Stomach (tissue), 9 donors: ENCODE data around the gene TBC1D13. TPM values are rescaled to one million over a fixed set of nuclear protein-coding genes. Genes with fewer than 3 reads are reported as not detected.
A peak's percentile ranks its signal among the peaks of the same experiment; 100 is the strongest.

Experiments used
- DNase-seq, 2 donors: peaks; one replicate each; pipeline versions ENCODE4 v3.0.0 to v3.0.0-alpha.2; 2013 to 2019
- H3K27ac ChIP-seq, 5 donors: fragments of 200-600 bp in 4 of 5; sonication (generic) in 4 of 5; one replicate each; pipeline ENCODE4 v1.5.1; 2013 to 2019; ENCODE audit warnings: mild to moderate bottlenecking in 1 of 5, moderate library complexity in 1 of 5
- H3K27me3 ChIP-seq, 3 donors: fragments of 200-600 bp; sonication (generic); one replicate each; pipeline ENCODE4 v1.5.1; 2017 to 2019; ENCODE audit warnings: mixed run types in 1 of 3
- H3K36me3 ChIP-seq, 4 donors: fragments of 200-600 bp; sonication (generic); 1 replicate in 3 of 4; 2 replicates in 1 of 4; pipeline ENCODE4 v1.5.1; 2016 to 2019
- H3K4me1 ChIP-seq, 4 donors: fragments of 200-600 bp; sonication (generic); one replicate each; pipeline ENCODE4 v1.5.1; 2016 to 2019
- H3K4me3 ChIP-seq, 4 donors: fragments of 200-600 bp; sonication (generic) in 3 of 4; one replicate each; pipeline ENCODE4 v1.5.1; 2016 to 2019; ENCODE audit warnings: mild to moderate bottlenecking in 1 of 4
- H3K9me3 ChIP-seq, 4 donors: fragments of 200-600 bp; sonication (generic); one replicate each; pipeline ENCODE4 v1.5.1; 2016 to 2019
- EP300 ChIP-seq: sonication (generic); formaldehyde crosslinking; IDR thresholded peaks from one replicate; pipeline ENCODE4 v1.6.1; 2017; ENCODE audit warnings: antibody characterized with exemption
- POLR2A ChIP-seq, 4 donors: fragments of 450-650 bp; IDR thresholded peaks; one replicate each; pipeline ENCODE4 v1.6.1; 2016; ENCODE audit warnings: antibody characterized with exemption in 4 of 4, control low read depth in 2 of 4, mild to moderate bottlenecking in 1 of 4, moderate library complexity in 1 of 4
- POLR2AphosphoS5 ChIP-seq, 3 donors: sonication (generic); formaldehyde crosslinking; IDR thresholded peaks; one replicate each; pipeline ENCODE4 v1.6.1; 2016; ENCODE audit warnings: antibody characterized with exemption in 3 of 3
- WGBS, 5 donors: extraction: QIAGEN DNeasy Blood & Tissue Kit in 3 of 5; methylation state at CpG; one replicate each; pipeline versions ENCODE4 v1.1.5 to v1.1.7; 2013 to 2018; 5-methylcytosine and 5-hydroxymethylcytosine counted together
- intact Hi-C: fragments of 100-400 bp; cut with DNase I; formaldehyde crosslinking; loops from one replicate; pipeline ENCODE4 v1.15.1; 2023; ENCODE audit warnings: low total_unique reads
- polyA plus RNA-seq, 3 donors: library from polyadenylated mRNA; stranded (reverse); fragments of 200-250 nt; gene quantifications; one replicate each; pipeline ENCODE4 v1.2.3, GENCODE V29; 2013
- total RNA-seq, 5 donors: library from RNA; depleted of rRNA; stranded (reverse); fragments of >200 nt; gene quantifications; one replicate each; pipeline versions ENCODE4 v1.1.0 to v1.2.3, GENCODE V29; 2014 to 2016
- TF ChIP-seq, protein P1 (sequence below), 7 experiments: fragments of 450-650 bp in 4 of 7; fragments of 200-600 bp in 3 of 7; sonication (generic) in 3 of 7; IDR thresholded peaks; one replicate each; pipeline ENCODE4 v1.5.1; 2016 to 2019; ENCODE audit warnings: antibody characterized with exemption in 7 of 7, control low read depth in 2 of 7, mild to moderate bottlenecking in 1 of 7
- donor health status: healthy with polysubstance abuse.
- donor health status: Bipolar disorder and iron deficiency.
- donor health status: healthy.

The TBC1D13 gene
- total and polyA plus RNA-seq, 8 donors = 5.8 to 50.6 (median 11.5) TPM

GRCh38 chr9:128821584-128822406 lies 34.7 kb downstream of the TBC1D13 start:
- no peak for DNase-seq
- H3K36me3 ChIP-seq = peaks cover 38 to 63% (median 60%) of the 10 kb centered on the region in 4 donors
- H3K9me3 ChIP-seq = no peaks in the 10 kb centered on the region
- H3K4me3 ChIP-seq = no peak overlapping the region
- peaks cover 16 to 44% (median 32%) of the 10 kb centered on the region in 4 donors for H3K4me1 ChIP-seq
- WGBS, 5 donors = 77 to 87% (median 81%) methylated on average over 13 to 16 of the region's 16 CpGs
- no peaks in the 10 kb centered on the region for H3K27me3 ChIP-seq
- intact Hi-C loops = no loop called here
- TF ChIP-seq POLR2AphosphoS5 (IDR thresholded peaks at IDR 0.05) = no peak
- TF ChIP-seq POLR2A (IDR thresholded peaks at IDR 0.05) = no peak
- TF ChIP-seq, protein P1, sequence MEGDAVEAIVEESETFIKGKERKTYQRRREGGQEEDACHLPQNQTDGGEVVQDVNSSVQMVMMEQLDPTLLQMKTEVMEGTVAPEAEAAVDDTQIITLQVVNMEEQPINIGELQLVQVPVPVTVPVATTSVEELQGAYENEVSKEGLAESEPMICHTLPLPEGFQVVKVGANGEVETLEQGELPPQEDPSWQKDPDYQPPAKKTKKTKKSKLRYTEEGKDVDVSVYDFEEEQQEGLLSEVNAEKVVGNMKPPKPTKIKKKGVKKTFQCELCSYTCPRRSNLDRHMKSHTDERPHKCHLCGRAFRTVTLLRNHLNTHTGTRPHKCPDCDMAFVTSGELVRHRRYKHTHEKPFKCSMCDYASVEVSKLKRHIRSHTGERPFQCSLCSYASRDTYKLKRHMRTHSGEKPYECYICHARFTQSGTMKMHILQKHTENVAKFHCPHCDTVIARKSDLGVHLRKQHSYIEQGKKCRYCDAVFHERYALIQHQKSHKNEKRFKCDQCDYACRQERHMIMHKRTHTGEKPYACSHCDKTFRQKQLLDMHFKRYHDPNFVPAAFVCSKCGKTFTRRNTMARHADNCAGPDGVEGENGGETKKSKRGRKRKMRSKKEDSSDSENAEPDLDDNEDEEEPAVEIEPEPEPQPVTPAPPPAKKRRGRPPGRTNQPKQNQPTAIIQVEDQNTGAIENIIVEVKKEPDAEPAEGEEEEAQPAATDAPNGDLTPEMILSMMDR (IDR thresholded peaks at IDR 0.05) = no peak
- no peak for TF ChIP-seq EP300
- H3K27ac ChIP-seq = no peak overlapping the region

DNA sequence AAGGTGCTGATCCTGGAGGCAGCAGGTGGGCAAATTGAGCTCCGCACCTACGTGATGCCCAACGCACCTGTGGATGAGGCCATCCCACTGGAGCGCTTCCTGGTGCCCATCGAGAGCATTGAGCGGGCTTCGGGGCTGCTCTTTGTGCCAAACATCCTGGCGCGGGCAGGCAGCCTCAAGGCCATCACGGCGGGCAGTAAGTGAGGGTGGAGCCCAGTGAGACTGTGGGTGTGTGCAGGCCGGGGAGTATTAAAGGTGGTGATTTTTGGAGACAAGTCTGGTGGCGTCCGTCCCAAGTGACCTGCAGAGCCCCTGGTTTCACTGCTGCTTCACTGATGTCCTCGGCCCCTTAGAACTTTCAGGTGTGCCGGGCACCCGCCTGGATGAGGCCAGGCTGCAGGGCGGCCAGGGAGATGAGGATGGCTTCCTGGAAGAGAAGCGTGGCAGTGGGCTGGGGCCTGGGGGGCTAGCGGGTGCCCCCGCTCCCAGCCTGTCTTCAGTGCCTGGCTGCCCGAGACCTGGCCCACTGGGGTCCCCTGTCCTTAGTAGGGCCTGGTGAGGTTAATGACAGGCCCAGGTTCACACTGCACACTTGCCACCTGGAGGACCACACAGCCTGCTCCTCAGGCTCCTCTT lies 35.5 kb downstream of the TBC1D13 start:
- WGBS, 5 donors = 91 to 98% (median 93%) methylated on average over 16 to 22 of the region's 22 CpGs
- intact Hi-C loops = no loop called here
- Histone ChIP-seq H3K9me3 (no peaks in the 10 kb centered on the region), H3K27ac (no peak overlapping the region), H3K27me3 (no peaks in the 10 kb centered on the region), H3K36me3 (peaks cover 40 to 71% (median 67%) of the 10 kb centered on the region in 4 donors), H3K4me1 (peaks cover 16 to 46% (median 32%) of the 10 kb centered on the region in 4 donors), H3K4me3 (no peak overlapping the region)
- TF ChIP-seq POLR2A (IDR thresholded peaks at IDR 0.05) = no peak
- TF ChIP-seq, protein P1 (IDR thresholded peaks at IDR 0.05) = no peak
- no peak for TF ChIP-seq EP300
- no peak for TF ChIP-seq POLR2AphosphoS5 (IDR thresholded peaks at IDR 0.05)
- no peak for DNase-seq

GRCh38 chr9:128823362-128823902 lies 36.4 kb downstream of the TBC1D13 start:
- Histone ChIP-seq H3K27ac (peak overlapping the region in 3 of 5 donors; percentile 5 to 21 (median 7)), H3K4me3 (no peak overlapping the region), H3K27me3 (no peaks in the 10 kb centered on the region), H3K36me3 (peaks cover 40 to 79% (median 71%) of the 10 kb centered on the region in 4 donors), H3K4me1 (peaks cover 20 to 52% (median 35%) of the 10 kb centered on the region in 4 donors), H3K9me3 (no peaks in the 10 kb centered on the region)
- no peak for DNase-seq
- WGBS, 5 donors = 74 to 91% (median 87%) methylated on average over 13 to 19 of the region's 19 CpGs
- intact Hi-C loops = no loop called here
- TF ChIP-seq, protein P1 (IDR thresholded peaks at IDR 0.05) = no peak
- TF ChIP-seq POLR2A (IDR thresholded peaks at IDR 0.05) = no peak
- no peak for TF ChIP-seq POLR2AphosphoS5 (IDR thresholded peaks at IDR 0.05)
- no peak for TF ChIP-seq EP300

GRCh38 chr9:128823903-128824406 lies 36.9 kb downstream of the TBC1D13 start:
- peak overlapping the region in 2 of 5 donors; percentile 7 to 21 for H3K27ac ChIP-seq
- 39 to 60% (median 51%) methylated on average over 4 to 12 of the region's 12 CpGs for WGBS, 5 donors
- H3K4me1 ChIP-seq = peaks cover 25 to 55% (median 37%) of the 10 kb centered on the region in 4 donors
- no peaks in the 10 kb centered on the region for H3K27me3 ChIP-seq
- TF ChIP-seq POLR2A (IDR thresholded peaks at IDR 0.05) (no peak), EP300 (no peak), POLR2AphosphoS5 (IDR thresholded peaks at IDR 0.05) (no peak)
- TF ChIP-seq, protein P1 (IDR thresholded peaks at IDR 0.05) = no peak
- intact Hi-C loops = no loop called here
- peaks cover 40 to 79% (median 71%) of the 10 kb centered on the region in 4 donors for H3K36me3 ChIP-seq
- no peak overlapping the region for H3K4me3 ChIP-seq
- H3K9me3 ChIP-seq = no peaks in the 10 kb centered on the region
- peak; percentile 69 to 74 for DNase-seq
